Activated naive CD4-positive, alpha-beta T cell treated with anti-CD3 and anti-CD28 coated beads for 36 hours (primary cell): ENCODE data around the gene HSPB9. TPM values are rescaled to one million over a fixed set of nuclear protein-coding genes. Genes with fewer than 3 reads are reported as not detected.

Source experiments
- CTCF ChIA-PET: fragments of 350-600 bp; sonication (Branson Sonifier 250); formaldehyde crosslinking; loops from one replicate; lab custom pipeline; 2021; ENCODE audit warnings: antibody characterized with exemption; lab: Charles Lee
- DNase-seq: peaks from one replicate; pipeline ENCODE4 v3.0.0-alpha.2; 2020
- H3K27ac Mint-ChIP-seq: one replicate; pipeline ENCODE4 v1.8.0; 2021; ENCODE audit warnings: mild to moderate bottlenecking, mixed read lengths
- H3K27me3 Mint-ChIP-seq: one replicate; pipeline ENCODE4 v1.8.0; 2021; ENCODE audit warnings: low read depth, mixed read lengths
- H3K36me3 Mint-ChIP-seq: one replicate; pipeline ENCODE4 v1.8.0; 2021; ENCODE audit warnings: low read depth, mixed read lengths
- H3K4me1 Mint-ChIP-seq: one replicate; pipeline ENCODE4 v1.8.0; 2021; ENCODE audit warnings: low read depth, mixed read lengths
- H3K4me3 Mint-ChIP-seq: one replicate; pipeline ENCODE4 v1.8.0; 2021; ENCODE audit warnings: mild to moderate bottlenecking, moderate library complexity, mixed read lengths
- H3K9me3 Mint-ChIP-seq: one replicate; pipeline ENCODE4 v1.8.0; 2021; ENCODE audit warnings: mixed read lengths
- intact Hi-C: fragments of 100-400 bp; cut with micrococcal nuclease; formaldehyde crosslinking; loops from one replicate; pipeline ENCODE4 v1.15.1; 2023
- total RNA-seq, 2 experiments: library from RNA; stranded (reverse); gene quantifications; one replicate each; pipeline ENCODE4 v1.2.3, GENCODE V29; 2021

The HSPB9 gene
- total RNA-seq, 2 experiments from 2014 or later: not detected

GRCh38 chr17:42126836-42127235, 4.2 kb downstream of the HSPB9 start:
- H3K9me3 Mint-ChIP-seq: no peaks in the 10 kb centered on the region
- intact Hi-C loops: no loop called here
- CTCF ChIA-PET: no interaction called here
- peaks cover 7% of the 10 kb centered on the region for H3K4me1 Mint-ChIP-seq
- H3K4me3 Mint-ChIP-seq: no peak overlapping the region
- peaks cover 18% of the 10 kb centered on the region for H3K36me3 Mint-ChIP-seq
- DNase-seq: no peak
- peak overlapping the region; percentile 59 for H3K27ac Mint-ChIP-seq
- no peaks in the 10 kb centered on the region for H3K27me3 Mint-ChIP-seq

GRCh38 chr17:42127414-42127813, 4.8 kb downstream of the HSPB9 start:
- CTCF ChIA-PET: no interaction called here
- Mint-ChIP-seq H3K4me3 (no peak overlapping the region), H3K36me3 (peaks cover 18% of the 10 kb centered on the region), H3K4me1 (peaks cover 13% of the 10 kb centered on the region), H3K27ac (peak overlapping the region; percentile 59), H3K9me3 (no peaks in the 10 kb centered on the region), H3K27me3 (no peaks in the 10 kb centered on the region)
- DNase-seq: no peak
- intact Hi-C loops: no loop called here

GRCh38 chr17:42129109-42129837, 6.7 kb downstream of the HSPB9 start:
- intact Hi-C loops: no loop called here
- Mint-ChIP-seq H3K4me3 (no peak overlapping the region), H3K4me1 (peaks cover 32% of the 10 kb centered on the region), H3K36me3 (peaks cover 17% of the 10 kb centered on the region), H3K27me3 (no peaks in the 10 kb centered on the region), H3K9me3 (no peaks in the 10 kb centered on the region), H3K27ac (no peak overlapping the region)
- no peak for DNase-seq
- CTCF ChIA-PET: interaction anchor here (0.9 to 1.9 kb wide), 5 partner anchors 10 to 115 kb away, joined by 3 to 7 read pairs (median 3); no protein-coding TSS in a partner anchor

GRCh38 chr17:42130310-42130936, 7.8 kb downstream of the HSPB9 start:
- intact Hi-C loops: no loop called here
- CTCF ChIA-PET: interaction anchor here (0.6 to 1.9 kb wide), 6 partner anchors 11 to 272 kb away, joined by 3 to 7 read pairs (median 3); no protein-coding TSS in a partner anchor
- Mint-ChIP-seq H3K27me3 (no peaks in the 10 kb centered on the region), H3K4me1 (peaks cover 38% of the 10 kb centered on the region), H3K4me3 (no peak overlapping the region), H3K36me3 (peaks cover 15% of the 10 kb centered on the region), H3K27ac (peak overlapping the region; percentile 69), H3K9me3 (no peaks in the 10 kb centered on the region)
- DNase-seq: no peak

- Mint-ChIP-seq H3K4me3 (no peak overlapping the region), H3K4me1 (peaks cover 47% of the 10 kb centered on the region), H3K27ac (peak overlapping the region; percentile 72), H3K9me3 (no peaks in the 10 kb centered on the region), H3K27me3 (no peaks in the 10 kb centered on the region), H3K36me3 (peaks cover 13% of the 10 kb centered on the region)
- DNase-seq: no peak
- intact Hi-C loops: no loop called here
- CTCF ChIA-PET: interaction anchor here (1.1 to 1.9 kb wide), 3 partner anchors 12 to 271 kb away, joined by 3 to 7 read pairs (median 4); no protein-coding TSS in a partner anchor
These were observed 8.6 kb downstream of the HSPB9 start for GRCh38 chr17:42131232-42131631.

GRCh38 chr17:42131981-42132432, 9.4 kb downstream of the HSPB9 start:
- H3K4me3 Mint-ChIP-seq: no peak overlapping the region
- H3K9me3 Mint-ChIP-seq: no peaks in the 10 kb centered on the region
- peaks cover 13% of the 10 kb centered on the region for H3K36me3 Mint-ChIP-seq
- H3K27me3 Mint-ChIP-seq: no peaks in the 10 kb centered on the region
- intact Hi-C loops: no loop called here
- DNase-seq: no peak
- peak overlapping the region; percentile 60 for H3K27ac Mint-ChIP-seq
- CTCF ChIA-PET: interaction anchor here (2.9 kb wide), 1 partner anchor 13 kb away, joined by 14 read pairs; no protein-coding TSS in a partner anchor
- peaks cover 54% of the 10 kb centered on the region for H3K4me1 Mint-ChIP-seq

GRCh38 chr17:42132941-42133340, 10.3 kb downstream of the HSPB9 start:
- intact Hi-C loops: loop anchor here (1.0 kb wide), 1 partner anchor 21 kb away; the partner anchor contains the start of gene DHX58
- peaks cover 10% of the 10 kb centered on the region for H3K36me3 Mint-ChIP-seq
- CTCF ChIA-PET: interaction anchor here (2.9 kb wide), 1 partner anchor 14 kb away, joined by 14 read pairs; no protein-coding TSS in a partner anchor
- no peaks in the 10 kb centered on the region for H3K9me3 Mint-ChIP-seq
- peak overlapping the region; percentile 60 for H3K27ac Mint-ChIP-seq
- H3K4me1 Mint-ChIP-seq: peaks cover 56% of the 10 kb centered on the region
- no peak overlapping the region for H3K4me3 Mint-ChIP-seq
- no peaks in the 10 kb centered on the region for H3K27me3 Mint-ChIP-seq
- peak; percentile 55 for DNase-seq

GRCh38 chr17:42133461-42134041, 10.9 kb downstream of the HSPB9 start:
- Mint-ChIP-seq H3K36me3 (peaks cover 4% of the 10 kb centered on the region), H3K27ac (peak overlapping the region; percentile 25), H3K4me1 (peaks cover 60% of the 10 kb centered on the region), H3K4me3 (no peak overlapping the region), H3K9me3 (no peaks in the 10 kb centered on the region), H3K27me3 (no peaks in the 10 kb centered on the region)
- CTCF ChIA-PET: interaction anchor here (0.6 to 2.9 kb wide), 3 partner anchors 15 to 126 kb away, joined by 3 to 14 read pairs (median 4); no protein-coding TSS in a partner anchor
- intact Hi-C loops: loop anchor here (1.0 kb wide), 1 partner anchor 21 kb away; the partner anchor contains the start of gene DHX58
- DNase-seq: peak; percentile 55

- peaks cover 3% of the 10 kb centered on the region for H3K36me3 Mint-ChIP-seq
- no peak overlapping the region for H3K4me3 Mint-ChIP-seq
- CTCF ChIA-PET: interaction anchor here (1.4 kb wide), 1 partner anchor 15 kb away, joined by 4 read pairs; no protein-coding TSS in a partner anchor
- H3K27me3 Mint-ChIP-seq: no peaks in the 10 kb centered on the region
- no peaks in the 10 kb centered on the region for H3K9me3 Mint-ChIP-seq
- peaks cover 70% of the 10 kb centered on the region for H3K4me1 Mint-ChIP-seq
- H3K27ac Mint-ChIP-seq: no peak overlapping the region
- intact Hi-C loops: no loop called here
- no peak for DNase-seq
These were observed 12.5 kb downstream of the HSPB9 start for GRCh38 chr17:42135151-42135550.

- Mint-ChIP-seq H3K4me1 (peaks cover 71% of the 10 kb centered on the region), H3K9me3 (no peaks in the 10 kb centered on the region), H3K4me3 (no peak overlapping the region), H3K36me3 (peaks cover 4% of the 10 kb centered on the region), H3K27ac (peak overlapping the region; percentile 25), H3K27me3 (no peaks in the 10 kb centered on the region)
- intact Hi-C loops: no loop called here
- CTCF ChIA-PET: interaction anchor here (0.6 to 1.4 kb wide), 6 partner anchors 16 to 306 kb away, joined by 3 to 4 read pairs (median 4); no protein-coding TSS in a partner anchor
- DNase-seq: no peak
These were observed 13.4 kb downstream of the HSPB9 start for GRCh38 chr17:42135664-42136653.

GRCh38 chr17:42136654-42137051, 14.0 kb downstream of the HSPB9 start:
- intact Hi-C loops: no loop called here
- Mint-ChIP-seq H3K27me3 (no peaks in the 10 kb centered on the region), H3K4me3 (no peak overlapping the region), H3K36me3 (peaks cover 5% of the 10 kb centered on the region), H3K4me1 (peaks cover 73% of the 10 kb centered on the region), H3K27ac (peak overlapping the region; percentile 13), H3K9me3 (no peaks in the 10 kb centered on the region)
- DNase-seq: no peak
- CTCF ChIA-PET: interaction anchor here (0.6 to 1.3 kb wide), 6 partner anchors 12 to 305 kb away, joined by 3 to 4 read pairs (median 3); no protein-coding TSS in a partner anchor
